AG04450 (cell line): ENCODE results near the gene SGSM2. TPM values are rescaled to one million over a fixed set of nuclear protein-coding genes. Genes with fewer than 3 reads are reported as not detected.

ENCODE experiments used
- CTCF ChIA-PET: fragments of 300-600, 350-600 bp; formaldehyde crosslinking; extraction: SDS; loops from one replicate; lab custom pipeline; 2022; ENCODE audit warnings: antibody characterized with exemption, inconsistent platforms; lab: Charles Lee
- POLR2A ChIA-PET: fragments of 350-600 bp; formaldehyde crosslinking; extraction: SDS; loops from one replicate; lab custom pipeline; 2021; ENCODE audit warnings: antibody characterized with exemption, inconsistent platforms; lab: Yijun Ruan, JAX
- DNase-seq: peaks from one replicate; pipeline ENCODE4 v3.0.0-alpha.2; 2011; ENCODE audit warnings: low read depth, low spot score
- H3K27ac ChIP-seq: one replicate; pipeline ENCODE4 v1.5.1; 2012; ENCODE audit warnings: low read depth, low read length, control low read depth
- H3K27me3 ChIP-seq: one replicate; pipeline ENCODE4 v1.6.0; 2012; ENCODE audit warnings: low read length; ENCODE audit not compliant: control insufficient read depth, insufficient read depth
- H3K4me3 ChIP-seq: 2 replicates; pipeline ENCODE4 v1.5.1; 2011; ENCODE audit warnings: mild to moderate bottlenecking, low read depth, low read length, control low read depth
- H3K9me3 ChIP-seq: 2 replicates; pipeline ENCODE4 v1.5.1; 2012; ENCODE audit warnings: low read length; ENCODE audit not compliant: control insufficient read depth, insufficient read depth
- CTCF ChIP-seq: IDR thresholded peaks from 2 replicates; pipeline ENCODE4 v1.5.1; 2011; ENCODE audit warnings: low read depth, low read length, control low read depth, inconsistent platforms
- polyA plus RNA-seq: library from polyadenylated mRNA; depleted of rRNA; stranded (reverse); fragments of >200 nt; gene quantifications from 2 replicates; pipeline ENCODE4 v1.2.3, GENCODE V29; 2011

SGSM2 gene
- polyA plus RNA-seq, 1 experiment = 19.7 TPM

DNA sequence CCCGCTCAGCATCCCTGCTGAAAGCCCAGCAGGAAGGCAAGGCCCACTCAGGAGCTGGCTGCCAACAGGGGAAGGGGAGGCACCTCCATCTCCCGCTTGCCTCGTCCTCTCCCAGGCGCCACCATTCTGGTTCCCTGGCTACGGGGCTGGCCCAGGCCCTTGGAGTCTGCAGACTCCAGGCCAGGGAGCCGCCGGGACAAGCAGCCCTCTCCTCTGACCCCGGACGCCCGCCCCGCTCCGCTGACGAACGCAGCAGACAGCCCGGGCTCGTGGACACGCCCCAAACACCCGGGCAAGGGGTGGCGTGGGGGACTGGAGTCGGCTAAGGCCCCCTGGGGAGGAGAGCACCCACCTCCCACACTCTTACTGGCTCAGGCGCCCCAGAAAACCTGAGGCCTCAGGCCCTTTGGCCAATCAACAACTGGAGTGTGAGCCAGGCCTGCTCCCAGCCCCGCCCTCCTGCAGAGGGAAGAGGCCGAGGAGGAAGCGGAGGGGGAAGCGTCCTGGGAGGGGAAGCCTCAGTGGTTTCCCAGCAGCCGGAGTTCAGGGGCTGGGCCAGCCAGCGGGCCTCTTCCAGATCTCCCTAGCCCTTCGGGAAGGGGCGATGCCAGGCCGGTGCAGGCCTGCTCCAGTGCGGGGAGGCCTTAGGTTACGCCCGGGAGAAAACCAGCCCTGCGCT is 59.4 kb downstream of the SGSM2 start:
- ChIA-PET CTCF (interaction anchor here (1.4 kb wide), 1 partner anchor 20 kb away, joined by 5 read pairs; no protein-coding TSS in a partner anchor), POLR2A (no interaction called here)
- no peaks in the 10 kb centered on the region for H3K27me3 ChIP-seq
- H3K4me3 ChIP-seq = peak overlapping the region; percentile 55
- H3K27ac ChIP-seq = peak overlapping the region; percentile 90
- peaks cover 3% of the 10 kb centered on the region; the same call in 1 of the 2 replicates for H3K9me3 ChIP-seq
- DNase-seq = peak; percentile 96
- TF ChIP-seq CTCF = no peak

DNA sequence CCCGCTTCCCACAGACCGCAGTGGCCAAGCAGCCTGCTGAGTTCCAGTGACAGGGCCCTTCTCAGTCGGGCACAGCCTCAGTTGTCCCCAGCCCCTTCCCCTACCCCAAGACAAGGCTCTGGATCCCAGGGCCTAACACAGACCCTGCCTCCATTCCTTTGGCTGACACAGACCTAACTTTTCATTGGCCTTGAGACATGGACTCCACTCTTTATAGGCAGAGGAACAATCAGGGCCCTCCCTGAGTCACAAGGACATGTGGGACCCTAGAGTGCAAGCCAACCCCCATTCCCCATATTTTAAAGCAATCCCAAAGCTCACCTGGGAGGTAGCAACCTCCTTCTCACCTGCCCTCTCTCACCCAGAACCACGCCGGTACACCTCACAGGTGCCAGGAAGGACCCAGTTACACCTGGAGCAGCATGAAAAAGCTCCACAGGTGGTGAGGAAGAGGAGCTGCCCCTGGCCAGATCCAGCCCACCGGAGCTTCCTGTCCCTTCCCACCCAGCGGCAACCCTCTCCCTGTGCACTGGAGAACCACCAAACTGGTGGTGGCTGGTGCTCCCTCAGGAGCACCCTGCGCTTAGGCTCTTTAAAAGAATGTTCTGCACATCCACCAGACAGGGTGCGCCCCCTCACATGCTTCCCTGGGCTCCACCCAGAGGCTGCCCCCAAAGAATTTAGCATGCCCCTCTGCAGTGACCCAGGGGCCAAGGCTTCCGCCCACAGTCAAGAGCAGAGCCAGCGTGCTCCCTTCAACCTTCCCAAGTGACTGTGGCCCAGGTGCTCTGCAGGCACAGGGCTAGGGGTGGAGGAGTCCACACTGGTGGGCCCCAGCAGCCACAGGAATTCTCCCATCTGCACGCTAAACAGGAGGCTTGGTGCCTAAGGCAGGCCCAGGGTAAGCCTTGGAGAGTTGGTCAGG is 60.2 kb downstream of the SGSM2 start:
- no peak for TF ChIP-seq CTCF
- ChIA-PET CTCF (interaction anchor here (1.4 kb wide), 2 partner anchors 15 to 19 kb away, joined by 5 to 7 read pairs; no protein-coding TSS in a partner anchor), POLR2A (no interaction called here)
- no peaks in the 10 kb centered on the region for H3K27me3 ChIP-seq
- H3K4me3 ChIP-seq = peak overlapping the region; percentile 45
- DNase-seq = no peak
- H3K27ac ChIP-seq = peak overlapping the region; percentile 90
- peaks cover 3% of the 10 kb centered on the region; the same call in 1 of the 2 replicates for H3K9me3 ChIP-seq

DNA sequence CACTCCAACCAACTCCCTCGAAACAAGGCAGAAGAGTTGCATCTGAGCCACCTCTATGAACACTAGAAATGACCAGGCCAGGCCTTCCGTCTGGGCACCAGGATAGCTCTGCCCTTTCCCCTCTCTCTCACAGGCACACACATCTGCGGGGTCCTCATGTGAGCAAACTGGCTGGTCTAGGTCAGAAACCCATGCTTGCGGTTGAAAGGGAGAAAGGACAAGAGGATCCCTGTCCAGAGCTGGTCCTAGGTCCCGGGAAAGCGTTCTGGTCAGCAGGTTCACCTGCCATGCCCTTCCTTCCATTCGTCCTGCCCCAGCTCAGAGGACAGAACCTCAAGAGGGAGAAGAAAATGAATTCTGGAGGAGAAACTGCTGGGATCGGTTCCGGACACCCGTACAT is 60.9 kb downstream of the SGSM2 start:
- peak overlapping the region; percentile 79 for H3K4me3 ChIP-seq
- CTCF ChIA-PET = interaction anchor here (1.4 kb wide), 2 partner anchors 15 to 18 kb away, joined by 5 to 7 read pairs; no protein-coding TSS in a partner anchor
- POLR2A ChIA-PET = no interaction called here

GRCh38 chr17:2398655-2399571 is 61.6 kb downstream of the SGSM2 start:
- TF ChIP-seq CTCF = no peak
- H3K27ac ChIP-seq = peak overlapping the region; percentile 97
- H3K4me3 ChIP-seq = peak overlapping the region; percentile 79
- ChIA-PET CTCF (interaction anchor here (1.4 kb wide), 1 partner anchor 16 kb away, joined by 7 read pairs; no protein-coding TSS in a partner anchor), POLR2A (interaction anchor here (0.7 to 1.1 kb wide), 2 partner anchors 7 to 194 kb away, joined by 3 read pairs; partner anchors contain the start of gene PAFAH1B1)
- H3K9me3 ChIP-seq = peaks cover 3% of the 10 kb centered on the region; the same call in 1 of the 2 replicates
- no peak for DNase-seq
- no peaks in the 10 kb centered on the region for H3K27me3 ChIP-seq

More for the DNA sequence above, 60.9 kb downstream of the SGSM2 start:
- no peak for DNase-seq
- H3K27ac ChIP-seq = peak overlapping the region; percentile 61
- H3K27me3 ChIP-seq = no peaks in the 10 kb centered on the region
- TF ChIP-seq CTCF = no peak
- H3K9me3 ChIP-seq = peaks cover 3% of the 10 kb centered on the region; the same call in 1 of the 2 replicates
